HCT116 (cell line): ENCODE results near the gene CLIC5. TPM values are rescaled to one million over a fixed set of nuclear protein-coding genes. Genes with fewer than 3 reads are reported as not detected.

ENCODE experiments used
- ATAC-seq: fragments of 200-7000 bp; cut with Tn5 transposase; 2 replicates; pipeline ENCODE4 v1.9.1; 2020; ENCODE audit warnings: mild to moderate bottlenecking, moderate library complexity
- BruUV-seq: library from RNA; stranded (reverse); fragments of 400-500 nt; replicated peaks from 2 replicates; lab custom pipeline; 2021; lab: Mats Ljungman, UMichigan
- CTCF ChIA-PET: fragments of 300-600 bp; sonication (Branson Sonifier 250); formaldehyde crosslinking; loops from one replicate; lab custom pipeline; 2021; ENCODE audit warnings: antibody characterized with exemption; lab: Charles Lee
- POLR2A ChIA-PET: fragments of 300-600, 350-600 bp; sonication (Branson Sonifier 250); formaldehyde crosslinking; loops from one replicate; lab custom pipeline; 2021; ENCODE audit warnings: antibody characterized with exemption; lab: Charles Lee
- RAD21 ChIA-PET, 2 experiments: fragments of 300-600 bp; sonication (Branson Sonifier 250); formaldehyde crosslinking; loops; one replicate each; lab custom pipeline; 2023; ENCODE audit warnings: low total read pairs in 2 of 2; ENCODE audit not compliant: uncharacterized antibody in 2 of 2, unreplicated experiment in 2 of 2, low non-redundant PET in 1 of 2; lab: Charles Lee
- DNase-seq: peaks from one replicate; pipeline ENCODE4 v3.0.0-alpha.2; 2010; ENCODE audit warnings: low read depth, low spot score
- H2AFZ ChIP-seq: fragments of 200-600 bp; shearing (Covaris generic), sonication (generic); 2 replicates; pipeline ENCODE4 v1.6.1; 2017; ENCODE audit warnings: low read depth, mixed run types, mixed read lengths, antibody characterized with exemption, low read length; ENCODE audit not compliant: poor library complexity, severe bottlenecking
- H3K27ac ChIP-seq: 2 replicates; pipeline ENCODE4 v1.5.1; 2012; ENCODE audit warnings: low read depth, low read length
- H3K27me3 ChIP-seq: fragments of 200-600 bp; sonication (generic); 2 replicates; pipeline ENCODE4 v1.6.1; 2016; ENCODE audit warnings: mixed run types, low read length, mixed read lengths; ENCODE audit not compliant: insufficient read depth
- H3K36me3 ChIP-seq, 2 experiments: fragments of 200-500 bp in 1 of 2; fragments of 200-600 bp in 1 of 2; sonication (Bioruptor generic) in 1 of 2; sonication (generic) in 1 of 2; 2 replicates each; pipeline versions ENCODE4 v1.5.1 to v1.6.1; 2014 to 2016; ENCODE audit warnings: low read length in 2 of 2, inconsistent platforms in 1 of 2, mixed read lengths in 1 of 2, mixed run types in 1 of 2; ENCODE audit not compliant: insufficient read depth in 2 of 2, control insufficient read depth in 1 of 2
- H3K4me1 ChIP-seq, 2 experiments: fragments of 200-600 bp in 1 of 2; sonication (generic) in 1 of 2; 2 replicates each; pipeline versions ENCODE4 v1.5.1 to v1.6.1; 2012 to 2017; ENCODE audit warnings: low read length in 2 of 2, inconsistent platforms in 1 of 2, mild to moderate bottlenecking in 1 of 2, mixed read lengths in 1 of 2, mixed run types in 1 of 2, moderate library complexity in 1 of 2; ENCODE audit not compliant: insufficient read depth in 2 of 2, control insufficient read depth in 1 of 2
- H3K4me2 ChIP-seq: fragments of 200-600 bp; sonication (generic); 2 replicates; pipeline ENCODE4 v1.6.1; 2017; ENCODE audit warnings: mixed run types, low read length, mixed read lengths
- H3K4me3 ChIP-seq, 2 experiments: fragments of 200-600 bp in 1 of 2; sonication (generic) in 1 of 2; replicated peaks in 1 of 2; 2 replicates each; pipeline ENCODE4 v1.5.1; 2011 to 2016; ENCODE audit warnings: low read length in 2 of 2, control low read depth in 1 of 2, low read depth in 1 of 2, mild to moderate bottlenecking in 1 of 2, mixed read lengths in 1 of 2, mixed run types in 1 of 2
- H3K79me2 ChIP-seq: fragments of 200-600 bp; sonication (generic); 2 replicates; pipeline ENCODE4 v1.6.1; 2017; ENCODE audit warnings: mild to moderate bottlenecking, mixed run types, low read length, moderate library complexity, mixed read lengths; ENCODE audit not compliant: insufficient read depth
- H3K9ac ChIP-seq: fragments of 200-600 bp; sonication (generic); 2 replicates; pipeline ENCODE4 v1.6.1; 2016; ENCODE audit warnings: low read length, mixed read lengths
- H3K9me2 ChIP-seq: fragments of 200-600 bp; sonication (generic), shearing (Covaris generic); 2 replicates; pipeline ENCODE4 v1.6.1; 2017; ENCODE audit warnings: mixed run types, mild to moderate bottlenecking, moderate library complexity; ENCODE audit not compliant: insufficient read depth
- H3K9me3 ChIP-seq, 2 experiments: fragments of 200-500 bp in 1 of 2; fragments of 200-600 bp in 1 of 2; sonication (Bioruptor generic) in 1 of 2; sonication (generic) in 1 of 2; 2 replicates each; pipeline ENCODE4 v1.6.1; 2014 to 2017; ENCODE audit warnings: low read length in 2 of 2, mixed read lengths in 2 of 2, inconsistent platforms in 1 of 2, low read depth in 1 of 2, mild to moderate bottlenecking in 1 of 2, mixed run types in 1 of 2, moderate library complexity in 1 of 2; ENCODE audit not compliant: control insufficient read depth in 1 of 2, insufficient read depth in 1 of 2
- H4K20me1 ChIP-seq: fragments of 200-600 bp; sonication (generic), shearing (Covaris generic); 2 replicates; pipeline ENCODE4 v1.6.1; 2017; ENCODE audit warnings: mixed run types, mild to moderate bottlenecking, moderate library complexity; ENCODE audit not compliant: insufficient read depth
- CEBPB ChIP-seq: IDR thresholded peaks from 2 replicates; pipeline ENCODE4 v1.6.1; 2012; ENCODE audit warnings: low read depth
- CTCF ChIP-seq, 3 experiments: fragments of 200-600 bp in 1 of 3; sonication (generic) in 1 of 3; IDR thresholded peaks in 2 of 3; conservative IDR thresholded peaks in 1 of 3; 2 replicates each; pipeline ENCODE4 v1.5.1; 2012 to 2017; ENCODE audit warnings: low read depth in 2 of 3, low read length in 2 of 3, antibody characterized with exemption in 1 of 3, borderline replicate concordance in 1 of 3, control low read depth in 1 of 3, mild to moderate bottlenecking in 1 of 3, mixed read lengths in 1 of 3, mixed run types in 1 of 3, moderate library complexity in 1 of 3; ENCODE audit not compliant: insufficient read depth in 1 of 3
- ELF1 ChIP-seq: IDR thresholded peaks from 2 replicates; pipeline ENCODE4 v1.6.1; 2012; ENCODE audit warnings: low read depth, borderline replicate concordance
- EZH2 ChIP-seq: fragments of 200-600 bp; sonication (generic); IDR thresholded peaks from 2 replicates; pipeline ENCODE4 v1.6.1; 2017; ENCODE audit warnings: antibody characterized with exemption, mixed run types
- EZH2phosphoT487 ChIP-seq: fragments of 200-600 bp; IDR thresholded peaks from 2 replicates; pipeline ENCODE4 v1.6.1; 2018; ENCODE audit warnings: antibody characterized with exemption, borderline replicate concordance
- FOSL1 ChIP-seq: IDR thresholded peaks from 2 replicates; pipeline ENCODE4 v1.6.1; 2012; ENCODE audit warnings: low read depth
- JUND ChIP-seq: IDR thresholded peaks from 2 replicates; pipeline ENCODE4 v1.6.1; 2012
- POLR2A ChIP-seq: IDR thresholded peaks from 2 replicates; pipeline ENCODE4 v1.7.0; 2011; ENCODE audit warnings: borderline replicate concordance; ENCODE audit not compliant: insufficient read depth, insufficient read length; ENCODE audit errors: extremely low read depth
- POLR2AphosphoS5 ChIP-seq: IDR thresholded peaks from 2 replicates; pipeline ENCODE4 v1.6.1; 2011; ENCODE audit warnings: mild to moderate bottlenecking, low read depth, low read length, moderate library complexity
- RAD21 ChIP-seq: IDR thresholded peaks from 2 replicates; pipeline ENCODE4 v1.6.1; 2012; ENCODE audit warnings: low read depth, mild to moderate bottlenecking
- SIN3A ChIP-seq: IDR thresholded peaks from 2 replicates; pipeline ENCODE4 v1.6.1; 2012; ENCODE audit warnings: low read depth
- SP1 ChIP-seq: IDR thresholded peaks from 2 replicates; pipeline ENCODE4 v1.6.1; 2012; ENCODE audit warnings: low read depth
- SRF ChIP-seq: IDR thresholded peaks from 2 replicates; pipeline ENCODE4 v1.6.1; 2012; ENCODE audit warnings: low read depth
- YY1 ChIP-seq: IDR thresholded peaks from 2 replicates; pipeline ENCODE4 v1.6.1; 2011; ENCODE audit warnings: low read length, low read depth, moderate library complexity, mild to moderate bottlenecking; ENCODE audit not compliant: insufficient replicate concordance; ENCODE audit errors: extremely low read depth
- ZFX ChIP-seq: fragments of 450-650 bp; IDR thresholded peaks from 2 replicates; pipeline ENCODE4 v1.6.1; 2017
- ZNF274 ChIP-seq: fragments of 200-500 bp; sonication (Bioruptor generic); IDR thresholded peaks from 2 replicates; pipeline ENCODE4 v1.6.1; 2014; ENCODE audit warnings: mild to moderate bottlenecking, low read depth, low read length, inconsistent platforms
- intact Hi-C: fragments of 100-400 bp; cut with micrococcal nuclease; formaldehyde crosslinking; loops from 2 replicates; pipeline ENCODE4 v1.10.0; 2022
- total RNA-seq: library from RNA; stranded (reverse); gene quantifications from one replicate; pipeline ENCODE4 v1.2.1, GENCODE V29; 2021; ENCODE audit not compliant: unreplicated experiment
- TF ChIP-seq, protein P1 (sequence below): IDR thresholded peaks from 2 replicates; pipeline ENCODE4 v1.6.1; 2012; ENCODE audit warnings: low read depth
- TF ChIP-seq, protein P2 (sequence below): IDR thresholded peaks from 2 replicates; pipeline ENCODE4 v1.6.1; 2011; ENCODE audit warnings: mild to moderate bottlenecking, low read length, moderate library complexity; ENCODE audit not compliant: insufficient replicate concordance; ENCODE audit errors: extremely low read depth
- TF ChIP-seq, protein P3 (sequence below): IDR thresholded peaks from 2 replicates; pipeline ENCODE4 v1.6.1; 2012
- TF ChIP-seq, protein P4 (sequence below): IDR thresholded peaks from 2 replicates; pipeline ENCODE4 v1.6.1; 2012

Gene CLIC5
- total RNA-seq, 1 experiment from 2014 or later, result 0.20 TPM

DNA sequence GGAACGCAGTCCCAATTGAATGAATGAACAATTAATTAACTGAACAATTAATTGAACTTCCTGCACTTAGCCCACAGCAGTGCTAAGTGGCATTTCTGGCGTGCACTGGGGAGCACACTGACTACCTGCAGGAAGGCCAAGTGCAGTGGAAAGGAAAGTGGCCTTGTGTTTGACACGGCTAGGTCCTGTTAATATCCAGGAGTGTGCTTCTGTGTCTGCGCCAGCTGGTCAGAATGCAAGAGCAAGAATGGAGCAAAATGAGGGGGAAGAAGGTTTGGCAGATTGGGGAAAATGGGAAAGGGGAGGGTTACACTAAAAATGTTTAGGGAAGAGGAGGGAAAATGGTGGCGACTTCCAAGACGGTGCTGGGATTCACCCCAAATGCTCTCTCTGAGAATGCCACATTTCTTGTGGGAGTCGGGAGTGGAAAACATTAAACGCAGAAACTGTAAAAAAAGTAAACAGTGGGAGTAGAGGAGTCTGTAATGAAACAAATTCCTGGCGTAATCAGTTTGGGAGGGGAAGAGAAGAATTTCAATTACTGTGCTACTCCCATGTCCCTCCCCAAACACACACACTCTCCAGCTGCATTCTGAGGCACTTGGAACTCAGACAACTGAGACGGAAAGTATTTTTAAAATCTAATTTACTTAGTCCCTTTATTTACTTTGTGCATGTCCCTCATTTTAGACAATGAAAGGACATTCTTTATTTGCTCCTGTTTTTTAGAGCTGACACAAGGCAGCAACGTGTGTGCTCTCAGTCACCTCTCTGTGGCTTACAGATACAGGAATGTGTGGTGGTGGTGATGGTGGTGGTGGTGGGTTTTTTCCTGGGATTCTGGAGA, 64.1 kb downstream of the CLIC5 start:
- ChIA-PET POLR2A (no interaction called here), RAD21 (no interaction called here), CTCF (no interaction called here)
- H3K36me3 ChIP-seq, result no peaks in the 10 kb centered on the region
- no peak overlapping the region for H2AFZ ChIP-seq
- H3K4me3 ChIP-seq, result no peak overlapping the region
- H3K9me2 ChIP-seq, result no peaks in the 10 kb centered on the region
- H3K27me3 ChIP-seq, result no peaks in the 10 kb centered on the region
- DNase-seq (no peak), ATAC-seq (no peak)
- no peak overlapping the region for H3K27ac ChIP-seq
- TF ChIP-seq, protein P1, sequence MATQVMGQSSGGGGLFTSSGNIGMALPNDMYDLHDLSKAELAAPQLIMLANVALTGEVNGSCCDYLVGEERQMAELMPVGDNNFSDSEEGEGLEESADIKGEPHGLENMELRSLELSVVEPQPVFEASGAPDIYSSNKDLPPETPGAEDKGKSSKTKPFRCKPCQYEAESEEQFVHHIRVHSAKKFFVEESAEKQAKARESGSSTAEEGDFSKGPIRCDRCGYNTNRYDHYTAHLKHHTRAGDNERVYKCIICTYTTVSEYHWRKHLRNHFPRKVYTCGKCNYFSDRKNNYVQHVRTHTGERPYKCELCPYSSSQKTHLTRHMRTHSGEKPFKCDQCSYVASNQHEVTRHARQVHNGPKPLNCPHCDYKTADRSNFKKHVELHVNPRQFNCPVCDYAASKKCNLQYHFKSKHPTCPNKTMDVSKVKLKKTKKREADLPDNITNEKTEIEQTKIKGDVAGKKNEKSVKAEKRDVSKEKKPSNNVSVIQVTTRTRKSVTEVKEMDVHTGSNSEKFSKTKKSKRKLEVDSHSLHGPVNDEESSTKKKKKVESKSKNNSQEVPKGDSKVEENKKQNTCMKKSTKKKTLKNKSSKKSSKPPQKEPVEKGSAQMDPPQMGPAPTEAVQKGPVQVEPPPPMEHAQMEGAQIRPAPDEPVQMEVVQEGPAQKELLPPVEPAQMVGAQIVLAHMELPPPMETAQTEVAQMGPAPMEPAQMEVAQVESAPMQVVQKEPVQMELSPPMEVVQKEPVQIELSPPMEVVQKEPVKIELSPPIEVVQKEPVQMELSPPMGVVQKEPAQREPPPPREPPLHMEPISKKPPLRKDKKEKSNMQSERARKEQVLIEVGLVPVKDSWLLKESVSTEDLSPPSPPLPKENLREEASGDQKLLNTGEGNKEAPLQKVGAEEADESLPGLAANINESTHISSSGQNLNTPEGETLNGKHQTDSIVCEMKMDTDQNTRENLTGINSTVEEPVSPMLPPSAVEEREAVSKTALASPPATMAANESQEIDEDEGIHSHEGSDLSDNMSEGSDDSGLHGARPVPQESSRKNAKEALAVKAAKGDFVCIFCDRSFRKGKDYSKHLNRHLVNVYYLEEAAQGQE, result no peak
- TF ChIP-seq SRF (no peak), YY1 (no peak), ZFX (no peak), RAD21 (no peak), ZNF274 (no peak), EZH2 (no peak), EZH2phosphoT487 (no peak), SP1 (no peak), CEBPB (no peak), POLR2AphosphoS5 (no peak), FOSL1 (no peak), ELF1 (no peak), CTCF (IDR thresholded peaks at IDR 0.05 in 2 of 3, conservative IDR thresholded peaks at IDR 0.05 in 1 of 3; ENCODE audit: borderline replicate concordance in 1 of 3, insufficient read depth in 1 of 3, low read depth in 2 of 3, low read length in 2 of 3) (no peak), POLR2A (no peak), SIN3A (no peak), JUND (no peak)
- TF ChIP-seq, protein P2, sequence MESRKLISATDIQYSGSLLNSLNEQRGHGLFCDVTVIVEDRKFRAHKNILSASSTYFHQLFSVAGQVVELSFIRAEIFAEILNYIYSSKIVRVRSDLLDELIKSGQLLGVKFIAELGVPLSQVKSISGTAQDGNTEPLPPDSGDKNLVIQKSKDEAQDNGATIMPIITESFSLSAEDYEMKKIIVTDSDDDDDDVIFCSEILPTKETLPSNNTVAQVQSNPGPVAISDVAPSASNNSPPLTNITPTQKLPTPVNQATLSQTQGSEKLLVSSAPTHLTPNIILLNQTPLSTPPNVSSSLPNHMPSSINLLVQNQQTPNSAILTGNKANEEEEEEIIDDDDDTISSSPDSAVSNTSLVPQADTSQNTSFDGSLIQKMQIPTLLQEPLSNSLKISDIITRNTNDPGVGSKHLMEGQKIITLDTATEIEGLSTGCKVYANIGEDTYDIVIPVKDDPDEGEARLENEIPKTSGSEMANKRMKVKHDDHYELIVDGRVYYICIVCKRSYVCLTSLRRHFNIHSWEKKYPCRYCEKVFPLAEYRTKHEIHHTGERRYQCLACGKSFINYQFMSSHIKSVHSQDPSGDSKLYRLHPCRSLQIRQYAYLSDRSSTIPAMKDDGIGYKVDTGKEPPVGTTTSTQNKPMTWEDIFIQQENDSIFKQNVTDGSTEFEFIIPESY, result no peak
- TF ChIP-seq, protein P3, sequence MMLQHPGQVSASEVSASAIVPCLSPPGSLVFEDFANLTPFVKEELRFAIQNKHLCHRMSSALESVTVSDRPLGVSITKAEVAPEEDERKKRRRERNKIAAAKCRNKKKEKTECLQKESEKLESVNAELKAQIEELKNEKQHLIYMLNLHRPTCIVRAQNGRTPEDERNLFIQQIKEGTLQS, result no peak
- TF ChIP-seq, protein P4, sequence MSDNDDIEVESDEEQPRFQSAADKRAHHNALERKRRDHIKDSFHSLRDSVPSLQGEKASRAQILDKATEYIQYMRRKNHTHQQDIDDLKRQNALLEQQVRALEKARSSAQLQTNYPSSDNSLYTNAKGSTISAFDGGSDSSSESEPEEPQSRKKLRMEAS, result no peak
- no TSS peak for BruUV-seq
- H4K20me1 ChIP-seq, result no peaks in the 10 kb centered on the region
- H3K4me2 ChIP-seq, result no peak overlapping the region
- no peaks in the 10 kb centered on the region for H3K79me2 ChIP-seq
- intact Hi-C loops, result no loop called here
- H3K9ac ChIP-seq, result no peak overlapping the region
- H3K4me1 ChIP-seq, result peaks cover 0 to 13% of the 10 kb centered on the region in 2 experiments; a peak in 1 of 4 replicates
- H3K9me3 ChIP-seq, result no peaks in the 10 kb centered on the region
